WI38 (cell line): ENCODE results near the gene MAGI1.

Source experiments
- H3K4me3 ChIP-seq: 2 replicates; pipeline ENCODE4 v1.5.1; 2011; ENCODE audit warnings: low read depth, mild to moderate bottlenecking, control low read depth, low read length
- CTCF ChIP-seq: IDR thresholded peaks from 2 replicates; pipeline ENCODE4 v1.5.1; 2012; ENCODE audit warnings: low read depth, mild to moderate bottlenecking, control low read depth, low read length

The MAGI1 gene

GRCh38 chr3:65814845-65815578 is 223.7 kb downstream of the MAGI1 start:
- no peak overlapping the region for H3K4me3 ChIP-seq
- no peak for TF ChIP-seq CTCF

- TF ChIP-seq CTCF, result no peak
- no peak overlapping the region for H3K4me3 ChIP-seq
Observed at GRCh38 chr3:65811892-65812291, 226.8 kb downstream of the MAGI1 start.

GRCh38 chr3:65811086-65811761 is 227.5 kb downstream of the MAGI1 start:
- TF ChIP-seq CTCF, result no peak
- no peak overlapping the region for H3K4me3 ChIP-seq

- H3K4me3 ChIP-seq, result no peak overlapping the region
- TF ChIP-seq CTCF, result no peak
Observed at GRCh38 chr3:65810302-65810701, 228.4 kb downstream of the MAGI1 start.

GRCh38 chr3:65809641-65810150 is 229.0 kb downstream of the MAGI1 start:
- no peak for TF ChIP-seq CTCF
- H3K4me3 ChIP-seq, result no peak overlapping the region

GRCh38 chr3:65808824-65809223 is 229.9 kb downstream of the MAGI1 start:
- H3K4me3 ChIP-seq, result no peak overlapping the region
- TF ChIP-seq CTCF, result no peak

GRCh38 chr3:65808407-65808806 is 230.3 kb downstream of the MAGI1 start:
- TF ChIP-seq CTCF, result no peak
- no peak overlapping the region for H3K4me3 ChIP-seq
